NCI-H2171 treated with DMSO at 0.1 percent for 48 hours (cell line): Measurements from ENCODE around the gene CRYBB1.

ENCODE experiments used
- DNase-seq: peaks from one replicate; lab custom pipeline; 2025; lab: John Stamatoyannopoulos, UW

Gene CRYBB1

GRCh38 chr22:26577081-26577480 is 40.7 kb downstream of the CRYBB1 start:
- no peak for DNase-seq

- DNase-seq: no peak
Observed at GRCh38 chr22:26576026-26576680, 41.7 kb downstream of the CRYBB1 start.

GRCh38 chr22:26574001-26574723 is 43.7 kb downstream of the CRYBB1 start:
- no peak for DNase-seq

- no peak for DNase-seq
Observed at GRCh38 chr22:26573026-26573662, 44.7 kb downstream of the CRYBB1 start.

- DNase-seq: no peak
Observed at GRCh38 chr22:26570864-26571525, 46.8 kb downstream of the CRYBB1 start.

GRCh38 chr22:26570115-26570514 is 47.7 kb downstream of the CRYBB1 start:
- no peak for DNase-seq

- DNase-seq: peak; percentile 10
Observed at GRCh38 chr22:26568207-26568706, 49.6 kb downstream of the CRYBB1 start.

GRCh38 chr22:26567610-26568009 is 50.2 kb downstream of the CRYBB1 start:
- DNase-seq: no peak

- no peak for DNase-seq
Observed at GRCh38 chr22:26566994-26567393, 50.8 kb downstream of the CRYBB1 start.

- DNase-seq: no peak
Observed at GRCh38 chr22:26565889-26566288, 51.9 kb downstream of the CRYBB1 start.

- DNase-seq: no peak
Observed at GRCh38 chr22:26565181-26565580, 52.6 kb downstream of the CRYBB1 start.

- no peak for DNase-seq
Observed at GRCh38 chr22:26564672-26565071, 53.2 kb downstream of the CRYBB1 start.

- no peak for DNase-seq
Observed at GRCh38 chr22:26564181-26564580, 53.6 kb downstream of the CRYBB1 start.

GRCh38 chr22:26563022-26563421 is 54.8 kb downstream of the CRYBB1 start:
- DNase-seq: no peak

GRCh38 chr22:26561756-26562417 is 55.9 kb downstream of the CRYBB1 start:
- no peak for DNase-seq

GRCh38 chr22:26559961-26560575 is 57.8 kb downstream of the CRYBB1 start:
- DNase-seq: no peak

GRCh38 chr22:26558248-26558895 is 59.5 kb downstream of the CRYBB1 start:
- DNase-seq: no peak

- no peak for DNase-seq
Observed at GRCh38 chr22:26556904-26557303, 60.9 kb downstream of the CRYBB1 start.

- DNase-seq: no peak
Observed at GRCh38 chr22:26555478-26555877, 62.3 kb downstream of the CRYBB1 start.

GRCh38 chr22:26554956-26555355 is 62.9 kb downstream of the CRYBB1 start:
- DNase-seq: no peak
